Heart left ventricle (tissue), 16 donors: ENCODE measurements around the gene TRPV4. TPM values are rescaled to one million over a fixed set of nuclear protein-coding genes. Genes with fewer than 3 reads are reported as not detected.

Experiments
- ATAC-seq, 4 donors: fragments of 200-7000 bp; cut with Tn5 transposase; one replicate each; pipeline ENCODE4 v1.9.1; 2020 to 2022; ENCODE audit warnings: moderate library complexity in 4 of 4, mild to moderate bottlenecking in 3 of 4, moderate number of reproducible peaks in 1 of 4
- DNase-seq, 5 donors: peaks; one replicate each; pipeline ENCODE4 v3.0.0-alpha.2; 2020
- H3K27ac ChIP-seq, 12 donors: fragments of 200-600 bp; sonication (generic) in 4 of 12; one replicate each; pipeline versions ENCODE4 v1.5.0 to v1.8.0; 2016 to 2022; ENCODE audit warnings: mild to moderate bottlenecking in 2 of 12
- H3K27me3 ChIP-seq, 9 donors: fragments of 200-600 bp; sonication (generic) in 2 of 9; one replicate each; pipeline versions ENCODE4 v1.5.1 to v1.8.0; 2016 to 2022; ENCODE audit warnings: mild to moderate bottlenecking in 3 of 9
- H3K36me3 ChIP-seq, 9 donors: fragments of 200-600 bp; sonication (generic) in 2 of 9; one replicate each; pipeline versions ENCODE4 v1.5.0 to v1.8.0; 2018 to 2022; ENCODE audit warnings: mild to moderate bottlenecking in 2 of 9
- H3K4me1 ChIP-seq, 12 donors: fragments of 200-600 bp; sonication (generic) in 4 of 12; one replicate each; pipeline versions ENCODE4 v1.5.0 to v1.8.0; 2016 to 2022; ENCODE audit warnings: mild to moderate bottlenecking in 3 of 12
- H3K4me3 ChIP-seq, 12 donors: fragments of 200-600 bp; sonication (generic) in 4 of 12; one replicate each; pipeline versions ENCODE4 v1.5.0 to v1.8.0; 2017 to 2022; ENCODE audit warnings: mild to moderate bottlenecking in 9 of 12, moderate library complexity in 4 of 12
- H3K9me3 ChIP-seq, 12 donors: fragments of 200-600 bp; sonication (generic) in 4 of 12; one replicate each; pipeline versions ENCODE4 v1.5.0 to v1.8.0; 2016 to 2022; ENCODE audit warnings: mild to moderate bottlenecking in 1 of 12
- CTCF ChIP-seq, 12 donors: fragments of 200-600 bp; sonication (generic) in 4 of 12; IDR thresholded peaks; one replicate each; pipeline versions ENCODE4 v1.5.0 to v1.8.0; 2018 to 2022; ENCODE audit warnings: antibody characterized with exemption in 12 of 12, mild to moderate bottlenecking in 5 of 12
- POLR2A ChIP-seq, 2 donors: fragments of 450-650 bp; IDR thresholded peaks; one replicate each; pipeline ENCODE4 v1.6.1; 2017; ENCODE audit warnings: antibody characterized with exemption in 2 of 2, mild to moderate bottlenecking in 2 of 2, moderate library complexity in 2 of 2
- WGBS, 4 donors: extraction: QIAGEN DNeasy Blood & Tissue Kit in 2 of 4; methylation state at CpG; one replicate each; pipeline versions ENCODE4 v1.1.5 to v1.1.7; 2013 to 2018; 5-methylcytosine and 5-hydroxymethylcytosine counted together
- intact Hi-C, 10 donors: fragments of 100-400 bp; cut with DNase I; formaldehyde crosslinking; loops; one replicate each; pipeline versions ENCODE4 v1.11.1 to v1.14.2; 2022
- polyA plus RNA-seq, 2 donors: library from polyadenylated mRNA; stranded (reverse); fragments of 200-250 nt; gene quantifications; one replicate each; pipeline ENCODE4 v1.2.3, GENCODE V29; 2013
- total RNA-seq, 9 donors: library from RNA; depleted of rRNA in 2 of 9; stranded (reverse); fragments of >200 nt in 2 of 9; fragmentation: NEBNext Ultra II Directional in 3 of 9; extraction: Animal tissue kit (Norgen Biotek cat#: 25700) in 3 of 9; gene quantifications; one replicate each; pipeline versions ENCODE4 v1.1.0 to v1.2.4, GENCODE V29; 2016 to 2023
- donor health status: ischemic (EF 13 %, LVEDD 7.1; RV severe dilation, severe dysfunction).
- donor health status: healthy with polysubstance abuse.
- donor health status: DM: no; HTN: yes; CAD: no.
- donor health status: DM: no; HTN: no; CAD: no.
- donor health status: ischemic (EF 25% LVEDD 6.9; RV normal size, moderate dysfunction).
- donor health status: ischemic (EF 25% LVEDD 5.7; RV mildly dilated, moderate dysfunction).
- donor health status: healthy.
- donor health status: DM: yes; HTN: yes; CAD: no.
- donor health status: ischemic (EF 35%, LVEDD 5.7; RV mildly dilated, moderate dysfunction).
- donor health status: nonischemic (EF 11% LVEDD 7.7; RV severe dilation, severe dysfunction).
- donor health status: DM: yes; HTN: yes; CAD: no.
- donor health status: PGD.
- donor health status: ischemic (EF 29% LVEDD 5.4; RV normal size, mild dysfunction).
- donor health status: nonischemic (EF 23%, LVEDD 6.1; RV moderate dilation, normal function).

The TRPV4 gene
- total and polyA plus RNA-seq, 11 donors = 0.17 to 3.9 (median 0.30) TPM; not detected in 1

GRCh38 chr12:109766251-109766778, 66.9 kb downstream of the TRPV4 start:
- DNase-seq (no peak), ATAC-seq (no peak)
- H3K9me3 ChIP-seq = peaks cover 0 to 7% (median 0%) of the 10 kb centered on the region in 12 donors
- no peaks in the 10 kb centered on the region for H3K4me1 ChIP-seq
- TF ChIP-seq POLR2A (IDR thresholded peaks at IDR 0.05) = no peak
- no peak for TF ChIP-seq CTCF (IDR thresholded peaks at IDR 0.05)
- intact Hi-C loops = no loop called here
- peaks cover 0 to 9% (median 0%) of the 10 kb centered on the region in 9 donors for H3K36me3 ChIP-seq
- WGBS, 4 donors = 85 to 88% (median 87%) methylated on average over 11 to 12 of the region's 12 CpGs
- no peak overlapping the region for H3K27ac ChIP-seq
- H3K27me3 ChIP-seq = no peaks in the 10 kb centered on the region
- no peak overlapping the region for H3K4me3 ChIP-seq

GRCh38 chr12:109765446-109765810, 67.8 kb downstream of the TRPV4 start:
- TF ChIP-seq CTCF (IDR thresholded peaks at IDR 0.05) (no peak), POLR2A (IDR thresholded peaks at IDR 0.05) (no peak)
- Histone ChIP-seq H3K4me3 (no peak overlapping the region), H3K9me3 (peaks cover 0 to 7% (median 0%) of the 10 kb centered on the region in 12 donors), H3K27me3 (no peaks in the 10 kb centered on the region), H3K4me1 (peaks cover 0 to 8% (median 0%) of the 10 kb centered on the region in 12 donors), H3K27ac (no peak overlapping the region), H3K36me3 (peaks cover 0 to 9% (median 0%) of the 10 kb centered on the region in 9 donors)
- DNase-seq = no peak
- 89 to 92% (median 90%) methylated on average over 6 of the region's 6 CpGs for WGBS, 4 donors
- ATAC-seq = no peak
- intact Hi-C loops = no loop called here

GRCh38 chr12:109764776-109765445, 68.3 kb downstream of the TRPV4 start:
- Histone ChIP-seq H3K27me3 (no peaks in the 10 kb centered on the region), H3K9me3 (peaks cover 0 to 7% (median 0%) of the 10 kb centered on the region in 12 donors), H3K4me3 (no peak overlapping the region), H3K4me1 (peaks cover 0 to 13% (median 2%) of the 10 kb centered on the region in 12 donors), H3K27ac (no peak overlapping the region), H3K36me3 (peaks cover 0 to 9% (median 0%) of the 10 kb centered on the region in 9 donors)
- no peak for ATAC-seq
- 79 to 88% (median 87%) methylated on average over 18 of the region's 18 CpGs for WGBS, 4 donors
- intact Hi-C loops = loop anchor here in 1 of 10 donors (5.0 kb wide), 1 partner anchor 43 kb away; no protein-coding TSS in a partner anchor
- TF ChIP-seq POLR2A (IDR thresholded peaks at IDR 0.05) (no peak), CTCF (IDR thresholded peaks at IDR 0.05) (no peak)
- peak in 1 of 5 donors; percentile 3 for DNase-seq

- Histone ChIP-seq H3K27ac (no peak overlapping the region), H3K4me3 (no peak overlapping the region), H3K4me1 (peaks cover 0 to 21% (median 2%) of the 10 kb centered on the region in 12 donors), H3K9me3 (peaks cover 0 to 7% (median 0%) of the 10 kb centered on the region in 12 donors), H3K36me3 (peaks cover 0 to 9% (median 0%) of the 10 kb centered on the region in 9 donors), H3K27me3 (no peaks in the 10 kb centered on the region)
- ATAC-seq = no peak
- intact Hi-C loops = loop anchor here in 1 of 10 donors (5.0 kb wide), 1 partner anchor 42 kb away; no protein-coding TSS in a partner anchor
- 87 to 95% (median 91%) methylated on average over 3 of the region's 3 CpGs for WGBS, 4 donors
- peak in 1 of 5 donors; percentile 1 for DNase-seq
- no peak for TF ChIP-seq POLR2A (IDR thresholded peaks at IDR 0.05)
- TF ChIP-seq CTCF (IDR thresholded peaks at IDR 0.05) = peak in 1 of 12 donors; percentile 13
Measured at GRCh38 chr12:109764123-109764522, 69.1 kb downstream of the TRPV4 start.
